CD4-positive, alpha-beta T cell treated with Interleukin-15 for 1 hour (primary cell): Measurements from ENCODE around the gene BMPER.

Source experiments
- DNase-seq: peaks from one replicate; pipeline ENCODE4 v3.0.0-alpha.2; 2020

BMPER gene

DNA sequence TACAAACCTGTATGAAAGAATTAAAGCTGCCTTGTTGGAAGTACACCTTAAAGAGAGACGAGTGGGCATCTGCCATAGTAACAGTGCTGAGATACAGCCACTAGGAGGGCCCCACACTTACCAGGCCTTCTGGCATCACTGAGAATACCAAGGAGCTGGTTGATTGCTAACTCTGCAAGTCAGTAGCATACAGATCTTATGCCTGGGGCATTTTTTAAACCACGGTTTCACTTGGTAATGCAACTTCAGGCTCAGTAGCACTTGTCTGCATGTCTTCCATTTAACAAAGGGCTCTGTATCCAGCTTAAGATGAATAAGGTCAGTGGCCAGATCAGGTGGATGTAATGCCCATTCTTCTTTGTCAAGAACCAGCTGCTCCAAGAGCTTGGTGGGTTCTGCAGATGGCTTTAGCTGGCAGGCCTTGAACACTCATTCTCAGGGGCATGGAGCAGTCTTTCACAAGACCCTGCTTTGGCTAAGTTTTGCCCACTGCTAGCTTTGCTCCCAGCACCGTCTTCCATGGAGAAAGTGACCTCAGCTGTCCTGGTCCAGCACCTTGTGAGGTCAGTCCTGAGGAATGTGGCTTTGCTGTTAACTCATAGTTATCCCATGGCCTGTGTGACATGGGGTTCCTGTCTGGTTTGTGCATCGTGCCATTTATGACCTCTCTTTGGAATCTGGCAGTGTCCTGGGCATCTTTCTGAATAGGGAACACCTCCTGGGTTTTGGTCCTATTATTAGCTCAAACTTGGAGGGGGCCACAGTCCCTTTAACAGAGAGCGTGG is 68.1 kb downstream of the BMPER start:
- DNase-seq = no peak

- no peak for DNase-seq
Observed at GRCh38 chr7:33979300-33979806, 74.0 kb downstream of the BMPER start.

DNA sequence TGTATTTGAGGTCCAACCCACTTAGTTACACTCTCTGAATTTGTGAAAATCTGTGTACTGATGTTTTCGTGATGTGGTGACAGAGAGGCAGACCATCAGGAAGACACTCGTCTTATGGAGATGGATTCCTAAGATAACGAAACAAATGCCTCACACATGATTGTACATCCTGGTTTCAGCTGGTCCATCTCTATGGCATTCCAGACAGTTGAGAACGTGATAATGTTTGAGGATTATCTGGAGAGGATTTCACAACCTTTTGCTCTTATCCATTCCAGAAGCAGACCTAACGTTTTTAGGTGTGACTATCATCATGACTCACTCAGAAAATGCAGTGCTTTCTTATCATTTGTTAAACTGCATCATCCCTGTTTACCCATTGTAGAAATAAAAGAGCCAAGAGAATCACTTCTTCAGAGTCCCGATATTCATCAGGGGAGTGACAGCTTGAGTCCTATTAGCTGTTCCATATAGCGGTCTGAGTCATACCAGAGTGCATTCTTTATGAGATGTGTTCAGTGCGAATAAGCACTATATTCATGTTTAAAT is 74.5 kb downstream of the BMPER start:
- no peak for DNase-seq

DNA sequence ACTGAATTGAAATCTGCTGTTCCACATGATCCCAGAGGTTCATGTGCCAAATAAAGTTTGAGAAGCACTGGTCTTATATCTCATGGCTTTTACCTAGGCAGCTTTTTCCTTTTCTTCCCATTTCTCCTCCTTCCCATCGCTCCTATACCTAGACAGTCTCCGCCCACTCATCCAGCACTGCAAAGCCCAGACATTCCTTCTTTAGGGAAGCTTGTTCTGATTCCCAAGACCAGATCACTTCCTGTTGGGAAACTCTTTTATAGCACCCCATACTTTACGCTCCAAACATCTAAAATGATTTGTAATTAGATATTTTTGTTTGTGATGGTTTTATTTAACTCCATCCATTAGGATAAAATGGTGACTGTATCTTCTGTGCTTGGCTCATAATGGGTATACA is 75.9 kb downstream of the BMPER start:
- DNase-seq = no peak

GRCh38 chr7:33981671-33982424 is 76.5 kb downstream of the BMPER start:
- DNase-seq = no peak

GRCh38 chr7:33982425-33982786 is 77.1 kb downstream of the BMPER start:
- no peak for DNase-seq

DNA sequence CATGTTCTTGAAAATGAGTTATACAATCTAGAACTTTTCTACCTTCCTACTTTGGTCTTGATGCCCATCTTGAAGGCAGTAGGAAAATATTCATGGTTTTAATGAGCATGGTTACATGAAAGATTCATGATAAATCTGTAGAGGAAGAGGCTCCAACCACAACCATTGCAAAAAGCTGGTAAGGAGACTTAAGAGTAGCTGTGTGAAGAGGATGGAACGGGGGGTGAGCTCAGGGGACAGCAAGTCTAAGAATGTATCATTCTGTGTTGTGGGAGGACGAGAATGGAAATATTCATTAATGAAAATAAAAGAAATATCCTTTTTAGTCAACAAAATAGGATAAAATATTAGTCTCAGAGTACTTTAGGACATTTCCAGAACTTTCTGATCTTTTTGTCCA is 81.1 kb downstream of the BMPER start:
- DNase-seq = no peak

DNA sequence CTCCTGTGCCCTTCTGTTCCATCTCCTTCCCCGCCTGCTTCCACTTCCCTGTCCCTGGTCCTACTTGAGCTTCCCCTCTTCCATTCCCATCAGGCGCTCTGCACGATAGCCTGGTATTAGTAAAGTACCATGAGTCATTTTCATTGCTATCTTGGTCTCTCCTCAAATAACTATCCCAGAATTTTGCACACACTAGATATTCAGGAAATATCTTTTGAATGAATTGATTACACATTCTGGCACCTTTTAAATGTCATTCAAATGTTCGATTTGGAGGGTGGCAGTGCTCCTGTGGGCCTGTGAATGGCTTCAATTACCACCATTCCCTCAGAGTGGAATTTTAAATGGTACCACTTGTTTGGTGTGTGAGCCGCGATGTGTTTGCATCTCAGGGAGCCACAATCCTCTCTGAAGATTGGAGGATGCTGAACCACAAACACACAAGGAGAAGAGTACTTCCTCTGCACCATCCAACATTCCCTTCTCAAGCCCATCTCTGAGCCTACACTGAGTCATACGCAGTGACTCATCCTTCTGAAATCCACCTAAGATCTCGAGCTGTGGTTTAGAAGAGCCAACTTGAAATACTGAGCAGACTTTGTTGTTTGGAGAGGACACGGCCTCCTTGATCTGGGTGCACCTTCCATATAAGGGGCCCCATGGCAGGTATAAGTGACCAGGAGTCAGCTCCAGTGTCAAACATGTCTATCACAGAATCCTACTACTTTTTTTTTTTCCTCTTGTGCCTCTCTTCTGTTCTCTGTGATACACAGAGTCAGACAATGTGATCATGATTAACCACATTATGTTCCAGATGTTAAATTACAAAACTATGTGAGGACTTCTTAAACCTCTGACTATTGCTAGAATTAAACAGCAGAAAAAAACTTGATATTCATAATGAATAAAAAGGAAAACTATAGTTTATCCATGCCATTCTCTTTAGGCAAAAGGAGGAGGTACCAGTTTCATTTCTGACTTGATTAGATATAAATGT is 81.9 kb downstream of the BMPER start:
- no peak for DNase-seq

- no peak for DNase-seq
Observed at GRCh38 chr7:33996899-33997298, 91.6 kb downstream of the BMPER start.

GRCh38 chr7:33998476-33998875 is 93.1 kb downstream of the BMPER start:
- DNase-seq = no peak

DNA sequence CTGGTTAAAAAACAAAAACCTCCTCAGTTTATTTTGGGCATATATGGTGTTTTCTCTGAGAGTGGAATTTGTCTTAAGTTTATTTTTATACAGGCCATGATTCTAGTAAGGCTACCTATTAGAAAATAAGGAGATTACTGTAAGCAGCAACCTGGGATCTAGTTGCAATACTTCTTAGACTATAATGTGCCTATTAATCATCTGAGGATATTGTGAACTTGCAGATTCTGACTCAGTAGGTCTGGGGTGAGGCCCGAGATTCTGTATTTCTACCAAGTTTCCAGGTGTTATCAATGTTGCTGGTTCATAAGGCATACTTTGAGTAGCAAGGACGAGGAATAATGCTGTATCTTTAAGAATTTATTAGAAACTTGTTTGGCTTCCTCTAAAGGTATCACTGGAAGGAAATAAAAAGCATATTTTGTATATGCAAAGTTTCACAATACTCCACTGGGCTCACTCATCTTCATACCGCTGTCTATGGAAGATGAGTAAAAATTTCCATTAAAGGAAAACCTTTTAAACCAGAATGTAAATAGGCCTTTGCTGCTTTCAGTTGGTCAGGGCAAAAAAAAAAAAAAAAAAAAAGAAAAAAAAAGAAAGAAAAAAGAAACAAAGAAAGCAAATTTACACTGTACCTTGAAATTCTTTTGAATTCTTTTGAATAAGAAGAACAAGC is 105.8 kb downstream of the BMPER start:
- no peak for DNase-seq

- no peak for DNase-seq
Observed at GRCh38 chr7:34011696-34012095, 106.4 kb downstream of the BMPER start.

DNA sequence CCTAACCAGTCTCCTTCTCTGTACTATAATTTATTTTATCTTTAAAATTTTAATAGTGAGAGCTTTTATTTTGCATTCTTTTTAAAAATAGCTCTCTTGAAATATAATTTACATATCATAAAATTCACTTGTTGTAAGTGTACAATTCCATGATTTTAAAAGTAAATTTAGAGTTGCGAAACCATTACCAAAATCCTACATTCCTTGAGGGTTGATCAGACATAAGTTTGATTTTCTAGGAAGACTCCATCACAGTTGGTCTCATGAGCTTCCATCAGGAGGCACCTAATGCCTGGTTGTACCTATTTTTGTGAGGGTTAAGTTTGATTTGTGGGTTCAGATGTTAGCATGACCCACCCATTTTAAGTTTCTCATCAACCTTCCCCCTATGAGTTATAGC is 108.1 kb downstream of the BMPER start:
- no peak for DNase-seq

DNA sequence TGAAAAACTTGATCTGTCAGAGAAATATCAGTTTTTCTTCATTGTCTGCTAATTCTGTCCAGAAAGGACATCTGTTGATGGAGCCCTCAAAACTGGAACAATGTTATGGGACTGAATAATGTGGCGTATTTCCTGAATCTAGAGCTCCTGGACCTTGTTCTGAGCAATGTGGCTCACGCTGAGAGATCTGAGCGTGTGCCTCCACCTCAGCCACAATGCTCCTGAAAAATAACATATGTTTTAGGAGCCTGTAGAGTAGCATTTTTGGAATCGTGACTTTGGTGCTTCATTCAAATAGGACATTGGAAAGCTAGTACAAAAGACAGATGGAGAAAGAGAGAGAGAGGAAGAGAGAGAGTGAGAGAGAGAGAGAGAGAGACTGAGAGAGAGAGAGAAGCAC is 110.3 kb downstream of the BMPER start:
- DNase-seq = no peak

DNA sequence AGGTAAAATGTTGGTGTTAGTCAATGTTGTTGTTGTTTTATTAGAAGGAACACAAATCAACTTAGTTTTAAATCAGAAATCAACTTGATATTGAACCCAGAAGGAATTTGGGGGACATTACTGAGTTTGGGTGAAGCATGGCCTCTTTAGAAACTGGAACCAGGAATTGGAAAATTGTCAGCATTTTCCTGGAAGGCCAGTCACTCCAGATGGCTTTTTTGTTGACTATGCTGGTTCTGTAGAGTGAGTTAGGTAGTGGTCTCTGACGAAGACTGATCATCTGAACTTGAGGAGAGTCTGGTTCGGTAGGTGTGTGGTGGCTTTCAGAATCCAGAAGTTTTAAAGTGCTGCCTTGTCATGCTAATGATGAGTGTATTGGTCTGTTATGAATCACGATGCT is 111.5 kb downstream of the BMPER start:
- no peak for DNase-seq

GRCh38 chr7:34019301-34019790 is 114.0 kb downstream of the BMPER start:
- DNase-seq = no peak

- no peak for DNase-seq
Observed at GRCh38 chr7:34022626-34023025, 117.3 kb downstream of the BMPER start.

- no peak for DNase-seq
Observed at GRCh38 chr7:34025600-34025999, 120.3 kb downstream of the BMPER start.

DNA sequence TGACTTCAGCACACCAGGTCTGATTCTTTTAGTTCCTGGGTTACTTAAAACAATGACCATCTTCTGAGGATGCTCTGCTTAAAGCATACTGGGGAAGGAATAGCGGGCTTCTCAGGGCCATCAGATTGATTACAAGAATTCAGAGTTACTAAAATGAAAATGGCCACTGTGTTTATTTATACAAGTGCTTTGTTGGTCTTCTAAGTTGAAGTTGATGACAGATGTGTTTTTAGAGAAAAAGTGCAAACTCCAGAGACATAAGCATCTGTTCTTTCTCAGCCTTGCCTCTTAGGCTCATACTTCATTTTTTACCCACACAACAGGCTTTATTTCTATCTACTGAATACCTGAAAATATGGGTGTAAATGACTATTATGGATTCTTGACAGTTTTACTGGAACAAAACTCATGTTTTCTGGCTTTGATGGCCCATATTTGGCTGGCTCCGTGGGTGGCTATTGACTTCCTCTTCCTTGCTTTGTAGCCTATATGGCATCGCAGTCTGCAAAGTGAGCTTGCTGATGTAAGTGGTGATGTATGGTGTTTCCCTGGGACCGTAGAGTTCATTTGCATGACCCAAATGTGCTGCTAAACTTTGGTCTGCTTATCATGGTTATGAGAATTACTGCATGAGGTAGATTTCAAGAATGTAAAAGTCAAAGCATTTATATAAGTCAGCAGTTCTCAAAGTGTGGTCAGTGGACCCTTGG is 121.3 kb downstream of the BMPER start:
- DNase-seq = no peak

DNA sequence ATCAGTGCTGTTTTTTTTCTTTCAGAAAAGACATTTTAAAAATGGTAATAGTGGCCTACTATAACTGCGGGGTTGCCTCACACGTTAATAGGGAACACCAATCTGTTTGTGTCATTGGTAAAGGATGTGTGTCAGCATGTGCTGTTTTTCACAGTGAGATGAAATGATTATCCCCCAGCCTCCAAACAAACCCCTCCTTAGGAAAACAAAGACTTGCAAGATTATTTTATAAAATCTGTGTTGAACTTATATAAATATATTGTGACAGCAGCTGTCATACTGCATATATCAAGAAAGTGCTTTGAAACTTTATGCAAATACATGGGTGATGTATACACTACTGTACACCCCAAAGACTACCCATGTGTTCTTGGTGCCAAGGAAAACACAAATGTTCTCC is 125.8 kb downstream of the BMPER start:
- no peak for DNase-seq

- DNase-seq = no peak
Observed at GRCh38 chr7:34034728-34035127, 129.4 kb downstream of the BMPER start.
